GM18870 (cell line): ENCODE results near the gene GRPEL2.
"Not testable (repeated sequence)": the region's sequence is repeated elsewhere in the genome, so short reads cannot be mapped to it uniquely, and the experiment has no call there.

Experiments
- ATAC-seq: cut with Tn5 transposase; IDR thresholded peaks from one replicate; pipeline ENCODE4 v1.9.1; 2021; ENCODE audit warnings: moderate library complexity; ENCODE audit not compliant: unreplicated experiment

Gene GRPEL2

DNA sequence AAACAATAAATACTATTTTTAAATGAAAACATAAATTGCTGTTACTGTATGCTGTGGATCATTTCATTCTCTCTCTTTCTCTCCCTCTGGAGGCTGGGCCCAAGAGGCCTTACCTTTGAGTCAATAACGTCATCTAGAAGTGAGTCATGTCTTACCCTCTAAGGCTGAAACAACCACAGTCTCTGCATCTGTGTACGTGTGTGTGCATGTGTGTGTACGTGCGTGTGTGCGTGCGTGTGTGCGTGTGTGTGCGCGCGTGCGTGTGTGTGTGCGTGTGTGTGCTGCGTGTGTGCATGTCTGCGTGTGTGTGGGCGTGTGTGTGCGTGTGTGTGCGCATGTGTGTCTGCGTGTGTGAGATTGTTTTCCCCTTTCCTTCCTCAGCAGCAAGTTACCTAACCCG is 47.4 kb downstream of the GRPEL2 start:
- ATAC-seq: no peak

DNA sequence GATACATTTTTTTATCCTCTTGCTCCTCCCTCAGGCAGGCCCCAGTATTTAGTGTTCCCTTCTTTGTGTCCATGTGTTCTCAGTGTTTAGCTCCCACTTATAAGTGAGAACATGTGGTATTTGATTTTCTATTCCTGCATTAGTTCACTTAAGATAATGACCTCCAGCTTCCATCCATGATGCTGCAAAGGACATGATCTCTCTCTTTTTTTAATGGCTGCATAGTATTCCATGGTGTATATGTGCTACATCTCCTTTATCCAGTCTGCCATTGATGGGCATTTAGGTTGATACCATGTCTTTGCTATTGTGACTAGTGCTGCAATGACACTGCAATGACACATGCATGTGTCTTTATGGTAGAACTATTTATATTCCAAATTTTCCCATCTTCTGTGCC is 49.7 kb downstream of the GRPEL2 start:
- not testable (repeated sequence) for ATAC-seq

DNA sequence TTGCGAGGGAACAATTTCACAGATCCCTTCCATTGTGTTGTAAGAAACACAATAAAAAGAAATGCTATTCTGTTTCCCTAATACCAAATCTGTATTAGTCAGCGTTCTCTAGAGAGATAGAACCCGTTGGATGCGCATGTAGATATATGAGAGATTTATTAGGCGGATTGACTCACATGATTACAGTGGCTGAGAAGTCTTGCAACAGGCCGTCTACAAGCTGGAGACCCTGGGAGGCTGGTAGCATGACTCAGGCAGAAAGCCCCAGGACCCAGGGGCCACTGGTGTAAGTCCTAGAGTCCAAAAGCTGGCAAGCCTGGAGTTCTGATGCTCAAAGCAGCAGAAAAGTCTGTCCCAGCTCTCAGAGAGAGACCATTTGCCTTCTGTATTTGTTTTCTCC is 52.2 kb downstream of the GRPEL2 start:
- no peak for ATAC-seq

DNA sequence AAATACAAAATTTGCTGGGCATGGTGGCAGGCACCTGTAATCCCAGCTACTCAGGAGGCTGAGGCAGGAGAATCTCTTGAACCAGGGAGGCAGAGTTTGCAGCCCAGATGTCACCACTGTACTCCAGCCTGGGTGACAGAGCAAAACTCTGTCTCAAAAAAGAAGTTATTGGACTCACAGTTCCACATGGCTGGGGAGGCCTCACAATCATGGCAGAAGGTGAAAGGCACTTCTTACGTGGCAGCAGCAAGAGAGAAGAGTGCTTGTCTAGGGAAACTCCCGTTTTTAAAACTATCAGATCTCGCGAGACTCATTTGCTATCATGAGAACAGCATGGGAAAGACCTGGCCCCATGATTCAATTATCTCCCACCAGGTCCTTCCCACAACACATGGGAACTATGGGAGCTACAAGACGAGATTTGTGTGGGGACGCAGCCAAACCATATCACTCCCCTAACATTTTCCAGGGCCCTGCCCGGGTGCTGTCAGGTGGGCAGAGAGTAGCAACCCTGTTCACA is 53.5 kb downstream of the GRPEL2 start:
- not testable (repeated sequence) for ATAC-seq

DNA sequence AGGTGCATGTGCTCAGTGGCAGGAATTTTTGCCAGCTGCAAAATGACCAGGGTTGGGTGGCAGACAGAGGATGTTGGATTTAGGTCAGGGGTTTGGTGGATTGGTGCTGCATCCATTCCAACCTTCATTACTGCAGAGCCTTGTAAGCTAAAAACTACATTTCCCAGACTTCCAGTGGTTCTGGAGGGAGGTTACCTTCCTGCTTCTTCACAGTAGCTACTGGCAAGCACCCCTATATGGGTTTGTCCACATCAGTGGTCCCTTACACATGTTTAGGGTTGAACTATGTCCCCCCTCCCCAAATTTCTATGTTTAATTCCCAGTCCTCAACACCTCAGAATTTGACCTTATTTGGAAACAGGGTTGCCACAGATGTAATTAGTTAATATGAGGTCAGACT is 54.5 kb downstream of the GRPEL2 start:
- ATAC-seq: no peak

DNA sequence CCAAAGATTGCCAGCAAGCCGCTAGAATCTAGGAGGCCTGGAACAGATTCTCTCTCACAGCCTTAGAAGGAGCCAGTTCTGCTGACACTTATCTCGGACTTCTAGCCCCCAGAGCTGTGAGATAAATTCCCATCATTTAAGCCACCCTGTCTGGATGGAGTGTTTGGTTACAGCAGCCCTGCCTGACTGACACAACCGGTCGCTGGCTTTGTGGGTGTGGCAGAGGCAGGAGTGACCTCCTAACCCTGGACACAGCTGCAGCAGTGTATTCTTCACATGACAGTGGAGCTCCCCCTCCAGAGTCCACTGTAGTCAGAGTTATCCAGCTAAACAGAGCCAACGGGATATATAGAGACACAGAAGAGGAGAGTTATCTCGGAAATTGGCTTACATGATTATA is 55.0 kb downstream of the GRPEL2 start:
- ATAC-seq: no peak

DNA sequence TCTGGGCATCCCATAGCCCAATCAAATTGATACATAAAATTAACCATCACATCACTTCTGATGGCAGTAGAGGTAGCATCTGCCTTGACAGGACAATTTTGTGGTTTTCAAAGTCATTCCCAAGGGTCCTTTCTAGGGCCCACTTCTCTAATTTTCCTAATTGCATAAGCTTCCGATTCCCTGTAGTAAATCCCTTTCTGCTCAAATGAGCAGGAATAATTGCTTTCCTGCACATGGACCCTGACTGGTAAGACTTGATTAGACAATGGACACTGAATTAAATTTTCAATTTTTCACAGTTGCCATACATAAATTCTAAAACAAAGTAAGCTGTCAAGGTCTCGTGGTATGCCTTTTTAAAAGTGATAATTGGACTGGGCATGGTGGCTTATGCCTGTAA is 55.8 kb downstream of the GRPEL2 start:
- ATAC-seq: no peak

DNA sequence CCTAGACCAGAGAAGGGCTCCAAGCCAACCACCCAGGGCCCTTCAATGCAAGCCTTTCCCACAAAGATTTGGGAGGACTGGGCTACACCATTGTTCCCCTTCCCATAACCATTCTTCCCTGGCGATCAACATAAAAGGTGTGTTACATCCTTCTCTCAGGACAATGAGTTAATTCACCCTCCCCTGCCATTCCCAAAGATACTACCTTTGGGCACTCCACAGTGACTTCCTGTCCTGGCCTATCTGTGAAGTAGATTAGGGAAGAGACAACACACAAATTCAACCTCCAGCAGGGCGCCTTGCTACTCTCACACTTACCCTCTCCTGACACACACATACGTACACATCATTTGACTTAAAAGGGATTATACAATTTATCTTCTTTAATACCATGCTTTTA is 57.0 kb downstream of the GRPEL2 start:
- no peak for ATAC-seq
